Measurements from ENCODE around the gene SLC6A19.

- TF ChIP-seq EZH2 (IDR thresholded peaks at IDR 0.05; ENCODE audit: borderline replicate concordance, insufficient read depth, low read depth, low read length, poor library complexity, severe bottlenecking) (no peak), CTCF (IDR thresholded peaks at IDR 0.05) (no peak)
These were observed 66.7 kb downstream of the SLC6A19 start for GRCh38 chr5:1268056-1268455.

All from B cell (primary cell).